Mucosa of gallbladder (tissue), 1 donor: ENCODE results near the gene NCAN. TPM values are rescaled to one million over a fixed set of nuclear protein-coding genes. Genes with fewer than 3 reads are reported as not detected.
"Not testable (repeated sequence)": the region's sequence is repeated elsewhere in the genome, so short reads cannot be mapped to it uniquely, and the experiment has no call there.

Experiments
- DNase-seq: peaks from one replicate; pipeline ENCODE4 v3.0.0-alpha.2; 2020; ENCODE audit warnings: low spot score
- total RNA-seq: library from RNA; stranded (reverse); gene quantifications from one replicate; pipeline ENCODE4 v1.2.1, GENCODE V29; 2021
- donor health status: DM: no; HTN: no; CAD: no.

Gene NCAN
- total RNA-seq, 1 donor from 2014 or later = not detected

DNA sequence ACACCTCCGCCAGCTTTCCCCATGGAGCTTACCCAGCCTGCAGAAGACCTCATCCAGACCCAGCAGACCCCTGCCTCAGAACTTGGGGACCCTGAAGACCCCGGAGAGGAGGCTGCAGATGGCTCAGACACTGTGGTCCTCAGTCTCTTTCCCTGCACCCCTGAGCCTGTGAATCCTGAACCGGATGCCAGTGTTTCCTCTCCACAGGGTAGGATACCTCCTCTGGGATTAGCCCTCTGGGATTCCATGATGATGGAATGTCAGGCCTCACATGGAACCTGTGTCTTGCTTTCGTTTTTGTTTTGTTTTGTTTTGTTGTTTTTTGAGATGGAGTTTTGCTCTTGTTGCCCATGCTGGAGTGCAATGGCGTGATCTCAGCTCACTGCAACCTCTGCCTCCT, 17.8 kb upstream of the NCAN start:
- DNase-seq = no peak

DNA sequence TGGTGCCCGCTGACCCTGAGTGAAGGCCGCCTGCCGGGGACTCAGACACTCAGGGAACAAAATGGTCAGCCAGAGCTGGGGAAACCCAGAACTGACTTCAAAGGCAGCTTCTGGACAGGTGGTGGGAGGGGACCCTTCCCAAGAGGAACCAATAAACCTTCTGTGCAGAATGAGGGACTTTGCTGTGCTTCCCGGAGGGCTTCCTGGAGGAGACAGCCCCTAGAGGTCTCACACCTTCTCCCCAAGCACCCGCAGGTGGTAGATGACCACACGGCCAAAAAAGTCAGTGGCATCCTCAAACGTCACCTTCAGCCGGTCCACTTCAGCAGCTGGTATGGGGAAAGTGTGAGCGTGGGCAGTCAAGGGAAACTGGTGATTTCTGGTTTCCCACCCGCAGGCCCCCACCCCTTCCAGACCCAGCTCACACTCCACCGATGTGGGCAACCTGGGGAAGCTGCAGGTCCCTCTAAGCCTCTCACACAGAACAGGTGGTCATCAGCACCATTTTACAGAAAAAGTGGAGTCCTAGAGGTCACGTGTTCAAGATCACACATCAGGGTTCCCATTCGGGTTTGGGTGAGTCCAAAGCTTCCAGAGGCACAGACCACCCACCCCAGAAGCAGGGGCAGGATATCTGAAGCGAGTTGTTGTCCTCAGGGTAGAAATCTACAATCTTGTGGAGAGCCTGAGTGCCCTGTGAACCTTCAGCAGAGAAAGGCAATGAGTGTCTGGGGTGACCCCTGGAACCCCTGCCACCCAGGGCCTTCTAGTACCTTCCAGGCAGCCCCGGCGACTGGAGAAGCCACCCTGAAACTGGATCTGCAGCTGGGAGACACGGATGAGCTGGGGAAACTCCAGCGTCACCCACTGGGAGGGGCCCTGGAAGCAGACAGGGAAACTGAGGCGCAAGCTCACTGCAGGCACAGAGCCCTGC, 9.8 kb upstream of the NCAN start:
- DNase-seq = no peak

DNA sequence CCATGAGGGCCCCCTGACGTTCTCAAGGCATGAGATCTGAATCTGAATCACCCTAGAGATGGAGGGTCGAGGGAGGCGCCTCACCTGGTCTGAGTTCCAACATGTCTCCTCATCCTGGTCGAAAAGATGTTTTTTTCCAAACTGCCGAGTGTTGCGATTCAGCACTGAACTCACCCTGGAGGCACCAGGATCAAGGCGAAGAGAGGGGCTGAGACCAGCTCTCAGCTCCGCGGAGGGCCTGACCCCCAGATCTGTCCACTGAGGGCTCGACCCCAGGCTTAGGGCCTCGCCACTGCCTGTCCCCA, 9.1 kb upstream of the NCAN start:
- DNase-seq = no peak

DNA sequence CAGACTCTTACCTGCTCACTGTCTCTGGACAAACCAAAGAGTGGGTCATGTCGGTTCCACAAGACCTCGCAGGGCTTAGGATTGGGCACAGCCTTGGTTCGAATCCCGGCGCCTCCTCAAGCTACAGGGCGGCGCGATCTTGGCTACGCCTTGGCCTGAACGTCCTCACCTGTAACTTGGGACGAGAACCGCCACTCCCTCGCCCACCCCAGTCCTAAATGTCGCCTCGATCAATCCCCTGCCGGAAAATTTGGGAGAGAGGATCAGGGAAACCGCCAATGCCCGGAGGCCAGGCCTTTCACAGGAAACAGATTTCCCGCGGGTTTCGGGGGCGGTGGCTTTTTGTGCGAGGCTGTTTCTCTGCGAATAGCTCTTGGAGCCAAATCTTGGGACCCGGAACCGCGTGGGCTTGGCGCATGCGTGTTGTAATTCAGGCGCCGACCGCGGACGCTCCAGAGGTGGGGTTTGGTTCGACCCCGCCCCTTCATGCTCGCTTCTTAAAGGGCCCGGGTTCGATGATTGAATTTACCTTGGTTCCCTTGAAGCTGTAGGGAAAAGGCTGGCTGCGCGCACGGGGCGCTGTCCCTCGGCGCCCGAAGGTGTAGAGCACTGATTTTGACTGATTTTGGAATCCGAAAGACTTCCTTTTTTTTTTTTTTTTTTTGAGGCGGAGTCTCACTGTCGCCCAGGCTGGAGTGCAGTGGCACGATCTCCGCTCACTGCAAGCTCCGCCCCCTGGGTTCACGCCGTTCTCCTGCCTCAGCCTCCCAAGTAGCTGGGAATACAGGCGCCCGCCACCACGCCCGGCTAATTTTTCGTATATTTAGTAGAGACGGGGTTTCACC, 8.5 kb upstream of the NCAN start, which contains the start of gene NR2C2AP:
Gene NR2C2AP (minus strand): TSS at position 403 of the 845 bp plus-strand sequence. CDS start 354 bp downstream, at position 49.
- peak; percentile 94 for DNase-seq

DNA sequence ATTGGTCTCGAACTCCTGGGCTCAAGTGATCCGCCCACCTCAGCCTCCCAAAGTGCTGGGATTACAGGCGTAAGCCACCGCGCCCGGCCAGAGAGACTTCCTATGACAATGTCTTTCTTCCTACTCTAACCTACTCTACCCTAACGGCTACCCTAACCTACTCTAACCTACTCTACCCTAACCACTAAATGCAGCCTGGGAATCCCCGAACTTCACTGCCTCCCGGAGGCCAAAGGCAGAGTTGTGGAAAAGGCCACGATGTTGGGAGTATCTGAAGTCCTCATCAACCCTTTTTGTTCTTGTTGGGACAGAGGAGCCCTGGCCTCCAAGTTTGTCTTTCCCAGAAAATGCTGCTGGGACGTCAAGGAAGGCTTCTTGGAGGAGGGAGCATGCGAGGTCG, 7.6 kb upstream of the NCAN start:
- DNase-seq = no peak

DNA sequence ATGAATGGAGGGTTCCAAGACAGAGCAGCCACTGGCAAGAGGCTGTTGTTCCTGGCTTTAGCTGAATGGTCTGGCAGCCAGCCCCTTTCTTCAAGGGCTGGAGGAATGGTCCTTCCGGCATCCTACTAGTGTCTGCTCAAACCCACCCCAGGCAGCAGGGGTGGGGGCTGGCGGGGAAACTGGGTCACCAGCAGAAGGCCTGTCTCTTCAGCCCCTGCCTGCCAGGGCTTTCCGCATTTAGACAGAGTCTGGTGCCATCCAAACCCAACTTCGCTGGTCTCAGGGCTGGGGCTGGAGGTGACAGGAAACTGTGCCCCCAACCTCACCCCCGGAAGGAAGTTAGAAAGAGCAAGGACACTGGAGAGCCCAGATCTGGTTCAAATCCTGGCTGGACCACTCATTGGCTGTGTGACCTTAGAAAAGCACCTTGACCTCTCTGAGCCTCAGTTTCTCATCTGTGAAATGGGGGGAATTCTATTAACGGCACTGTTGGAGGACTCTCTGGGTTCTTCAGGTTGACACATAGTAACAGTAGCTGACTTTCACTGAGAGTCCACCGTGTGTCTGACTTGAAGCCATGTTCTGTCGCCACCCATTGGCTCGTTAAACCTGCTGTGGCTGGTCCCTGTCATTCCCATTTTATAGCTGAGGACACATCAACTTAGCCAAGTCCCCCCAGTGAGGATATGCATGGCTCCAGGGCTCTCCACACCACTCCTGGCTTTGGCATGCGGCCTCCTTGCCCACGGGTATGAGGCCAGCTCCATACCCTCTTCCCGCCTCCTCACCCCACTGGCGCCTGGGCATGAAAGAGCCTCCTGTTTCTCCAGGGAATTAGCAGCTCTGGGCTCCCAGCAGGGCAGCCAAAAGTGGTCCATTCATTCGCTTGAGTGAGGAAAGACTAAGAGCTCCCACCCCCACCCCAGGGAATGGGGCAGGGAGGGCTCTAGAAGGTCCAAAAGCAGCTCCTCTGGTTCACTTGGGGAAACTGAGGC, 6.0 kb upstream of the NCAN start:
- no peak for DNase-seq

DNA sequence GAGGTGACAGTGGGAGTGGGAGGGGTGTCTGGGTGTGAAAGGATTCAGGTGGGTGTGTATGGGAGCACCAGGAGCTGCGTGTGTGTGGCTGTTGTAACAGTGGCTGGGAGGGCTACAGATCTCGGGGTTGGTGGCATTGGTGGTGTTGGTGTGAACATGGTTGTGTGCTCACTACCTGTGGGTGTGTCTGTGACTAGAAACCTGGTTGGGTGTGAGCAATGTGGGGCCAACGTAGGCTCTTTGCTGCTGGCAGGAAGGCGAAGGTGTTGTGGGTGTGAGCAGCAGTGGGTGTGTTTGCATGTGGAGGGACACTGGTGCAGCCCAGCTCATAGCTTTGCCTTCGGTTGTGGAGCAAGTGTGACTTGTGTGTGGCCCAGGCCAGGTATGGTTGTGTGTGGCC, 4.8 kb upstream of the NCAN start:
- no peak for DNase-seq

DNA sequence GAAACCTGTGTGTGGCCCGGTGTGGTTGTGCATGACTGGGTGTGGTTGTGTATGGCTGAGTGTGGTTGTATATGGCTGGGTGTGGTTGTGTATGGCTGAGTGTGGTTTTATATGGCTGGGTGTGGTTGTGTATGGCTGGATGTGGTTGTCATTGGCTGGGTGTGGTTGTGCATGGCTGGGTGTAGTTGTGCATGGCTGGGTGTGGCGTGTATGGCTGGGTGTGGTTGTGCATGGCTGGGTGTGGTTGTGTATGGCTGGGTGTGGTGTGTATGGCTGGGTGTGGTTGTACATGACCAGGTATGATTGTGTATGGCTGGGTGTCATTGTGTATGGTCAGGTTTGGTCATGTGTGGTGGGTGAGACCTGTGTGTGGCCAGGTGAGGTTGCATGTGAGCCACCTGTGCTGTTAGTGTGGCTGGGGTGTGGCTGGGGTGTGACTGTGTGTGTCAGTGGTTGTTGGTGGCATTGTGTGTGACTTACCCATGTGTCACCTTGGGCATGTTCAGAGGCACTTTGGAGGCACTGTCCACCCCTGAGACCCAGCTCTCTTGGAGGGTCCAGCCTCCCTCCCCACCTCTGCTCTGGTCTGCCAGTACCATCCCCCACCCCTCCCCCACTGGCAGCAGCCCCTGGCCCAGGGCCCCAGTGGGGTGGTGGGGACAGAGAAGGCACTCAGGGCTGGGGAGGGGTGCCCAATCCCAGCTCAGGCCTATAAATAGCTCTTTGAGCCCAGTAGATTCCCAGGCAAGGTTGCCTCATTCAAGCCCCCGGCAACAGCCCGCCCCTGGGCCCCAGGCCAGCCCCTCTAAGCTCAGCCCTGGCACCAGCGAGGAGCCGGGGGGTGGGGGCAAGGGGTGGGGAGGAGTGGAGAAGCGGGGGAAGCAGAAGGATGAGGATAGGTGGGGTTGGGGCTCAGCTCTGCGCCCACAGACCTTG, 3.9 kb upstream of the NCAN start:
- DNase-seq = no peak

DNA sequence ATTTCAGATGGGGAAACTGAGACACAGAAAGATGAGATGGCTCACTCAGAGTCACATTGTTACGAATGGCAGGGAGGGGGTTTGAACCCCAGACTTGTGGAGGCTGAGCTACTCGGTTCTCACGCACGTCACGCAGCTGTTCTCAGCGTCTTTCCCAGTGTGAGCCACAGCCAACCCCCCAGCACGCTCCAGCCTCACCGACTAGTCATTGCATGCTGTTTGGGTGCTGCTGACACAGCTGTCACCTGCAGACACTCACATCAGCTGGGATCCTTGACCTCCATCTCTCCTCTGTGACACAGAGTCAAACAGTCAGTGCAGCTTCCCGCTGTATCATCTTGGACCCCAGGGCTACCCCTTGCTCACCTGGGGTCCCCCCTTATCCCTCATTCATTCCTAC, 2.4 kb upstream of the NCAN start:
- DNase-seq = no peak

DNA sequence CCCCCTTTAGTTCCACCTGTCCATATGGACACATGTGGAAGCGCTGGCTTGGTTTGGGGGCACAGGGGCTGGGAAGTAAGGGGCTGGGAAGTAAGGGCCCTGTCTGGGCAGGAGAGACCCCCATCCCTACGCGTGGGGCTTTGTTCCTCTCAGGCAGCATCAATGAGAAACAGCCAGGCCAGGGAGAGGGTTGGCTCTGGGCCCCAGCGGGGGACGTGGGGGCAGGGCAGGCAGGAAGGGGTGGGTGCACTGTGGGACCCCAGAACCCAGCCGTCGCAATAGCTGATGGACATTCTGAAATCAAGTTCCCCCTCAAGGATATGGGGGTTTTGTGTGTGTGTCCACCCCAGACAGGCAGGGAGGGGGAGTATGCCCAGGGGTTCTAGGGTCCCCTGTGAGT, 1.2 kb downstream of the NCAN start:
- no peak for DNase-seq

DNA sequence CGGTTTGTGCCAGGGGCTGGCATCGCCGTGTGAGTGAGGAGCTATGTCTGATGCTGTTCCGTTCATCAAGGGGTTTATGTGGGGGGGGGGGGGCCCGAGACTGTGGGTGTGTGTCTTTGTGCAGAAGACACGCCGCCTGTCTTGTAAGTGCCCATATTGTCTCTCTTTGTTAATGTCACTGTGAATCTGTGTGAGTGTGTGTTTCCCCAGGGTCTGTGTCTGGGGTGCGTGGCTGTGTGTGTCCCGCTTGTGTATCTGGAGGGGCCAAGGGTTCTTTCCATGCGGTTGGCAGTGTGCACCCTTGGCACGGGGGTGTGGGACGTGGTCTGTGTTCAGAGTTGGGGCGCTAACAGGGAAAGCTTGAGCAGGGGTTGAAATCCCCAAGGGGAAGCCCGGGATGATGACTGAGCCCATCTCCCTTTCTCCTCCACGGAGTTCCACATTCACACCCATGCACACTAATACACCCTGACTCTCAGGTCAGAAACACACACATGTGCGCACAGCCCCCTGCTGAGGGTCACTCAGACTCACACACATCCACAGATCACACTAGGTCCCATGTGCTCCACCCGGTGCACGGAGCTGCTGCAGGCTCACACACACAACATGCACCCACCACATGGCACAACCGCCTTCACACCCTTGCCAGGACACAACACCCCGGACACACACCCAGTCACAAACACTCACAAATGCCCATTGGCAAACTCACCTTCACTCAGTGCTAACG, 1.8 kb downstream of the NCAN start:
- no peak for DNase-seq

DNA sequence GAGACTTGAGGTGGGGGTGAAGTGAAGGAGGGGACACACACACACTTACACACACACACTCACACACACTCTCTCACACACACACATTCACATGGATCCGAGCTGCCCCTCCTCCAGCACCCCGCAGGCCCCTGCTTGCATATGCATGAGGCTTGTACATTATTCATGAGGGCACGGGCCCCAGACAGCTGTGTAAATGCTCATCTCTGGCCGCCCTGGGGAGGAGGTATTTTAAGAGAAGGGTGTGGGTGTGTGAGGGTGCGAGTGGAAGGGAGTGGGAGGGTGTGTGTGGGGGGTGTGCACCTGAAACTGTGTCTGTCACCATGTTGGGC, 2.4 kb downstream of the NCAN start:
- DNase-seq = no peak

DNA sequence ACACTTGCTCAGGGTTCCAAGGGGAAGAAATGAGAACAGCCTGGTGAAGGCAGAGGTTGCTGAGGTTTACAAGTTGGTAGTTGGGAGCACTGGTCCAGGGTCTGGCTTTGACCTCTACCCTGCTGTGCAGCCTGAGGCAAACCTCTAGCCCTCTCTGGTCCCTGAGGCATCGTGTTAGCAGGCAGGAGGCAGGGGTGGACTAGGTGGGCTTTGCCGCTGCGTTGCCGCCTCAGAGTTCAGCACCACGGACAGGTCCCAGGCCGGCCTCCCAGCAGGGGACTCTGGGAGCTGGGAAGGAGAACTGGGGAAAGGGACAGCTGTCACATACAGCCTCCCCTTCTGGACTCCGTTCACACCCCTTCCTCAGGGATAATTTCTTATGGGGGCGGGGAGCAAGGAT, 3.1 kb downstream of the NCAN start:
- peak; percentile 20 for DNase-seq

DNA sequence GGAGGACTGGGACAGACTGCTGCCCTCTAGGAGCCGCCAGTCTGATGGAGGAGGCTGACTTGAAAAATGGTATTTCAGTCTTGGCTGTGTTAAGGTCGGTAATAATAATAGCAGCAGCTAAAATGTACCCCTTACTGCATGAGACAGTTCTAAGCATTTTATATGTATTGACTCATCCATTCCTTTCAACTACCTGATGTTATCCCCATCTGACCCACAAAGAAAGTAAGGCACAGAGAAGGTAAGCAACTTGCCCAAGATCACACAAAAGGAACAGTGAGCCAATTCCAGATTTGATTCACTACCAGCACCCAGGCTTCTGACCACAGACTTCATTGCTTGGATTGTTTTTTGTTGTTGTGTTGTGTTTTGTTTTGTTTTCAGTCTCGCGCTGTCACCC, 4.0 kb downstream of the NCAN start:
- DNase-seq = no peak

DNA sequence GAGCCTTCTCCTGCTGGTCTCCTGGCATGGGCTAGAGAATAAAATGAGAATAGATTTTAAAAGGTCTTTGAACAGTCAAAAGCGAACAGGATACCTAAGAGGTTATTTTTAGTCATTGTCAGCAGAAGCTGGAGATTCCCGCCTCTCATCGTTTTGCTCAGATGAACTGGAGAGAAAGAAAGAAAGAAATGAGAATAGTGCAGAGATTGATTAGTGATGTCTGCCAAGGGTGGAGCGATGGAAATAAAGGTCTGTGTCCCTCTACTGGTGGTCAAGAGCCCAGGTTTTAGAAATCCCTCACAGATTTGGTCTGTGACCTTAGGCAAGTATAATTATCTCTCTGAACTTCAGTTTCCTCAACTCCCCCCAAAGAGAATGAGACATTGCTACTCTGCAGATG, 5.3 kb downstream of the NCAN start:
- DNase-seq = no peak

DNA sequence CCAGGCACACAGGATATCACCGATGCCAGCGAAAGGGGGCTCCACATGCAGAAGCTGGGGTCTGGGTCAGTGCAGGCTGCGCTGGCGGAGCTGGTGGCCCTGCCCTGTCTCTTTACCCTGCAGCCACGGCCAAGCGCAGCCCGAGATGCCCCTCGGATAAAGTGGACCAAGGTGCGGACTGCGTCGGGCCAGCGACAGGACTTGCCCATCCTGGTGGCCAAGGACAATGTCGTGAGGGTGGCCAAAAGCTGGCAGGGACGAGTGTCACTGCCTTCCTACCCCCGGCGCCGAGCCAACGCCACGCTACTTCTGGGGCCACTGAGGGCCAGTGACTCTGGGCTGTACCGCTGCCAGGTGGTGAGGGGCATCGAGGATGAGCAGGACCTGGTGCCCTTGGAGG, 7.2 kb downstream of the NCAN start:
- no peak for DNase-seq

DNA sequence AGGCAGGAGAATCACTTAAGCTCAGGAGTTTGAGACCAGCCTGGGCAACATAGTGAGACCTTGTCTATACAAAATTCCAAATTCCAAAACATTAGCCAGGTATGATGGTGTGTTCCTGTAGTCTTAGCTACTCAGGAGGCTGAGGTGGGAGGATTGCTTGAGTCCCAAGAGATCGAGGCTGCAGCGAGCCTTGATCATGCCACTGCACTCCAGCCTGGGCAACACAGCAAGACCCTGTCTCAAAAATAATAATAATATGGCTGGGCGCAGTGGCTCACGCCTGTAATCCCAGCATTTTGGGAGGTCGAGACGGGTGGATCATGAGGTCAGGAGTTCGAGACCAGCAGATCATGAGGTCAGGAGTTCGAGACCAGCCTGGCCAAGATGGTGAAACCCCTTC, 9.2 kb downstream of the NCAN start:
- not testable (repeated sequence) for DNase-seq

DNA sequence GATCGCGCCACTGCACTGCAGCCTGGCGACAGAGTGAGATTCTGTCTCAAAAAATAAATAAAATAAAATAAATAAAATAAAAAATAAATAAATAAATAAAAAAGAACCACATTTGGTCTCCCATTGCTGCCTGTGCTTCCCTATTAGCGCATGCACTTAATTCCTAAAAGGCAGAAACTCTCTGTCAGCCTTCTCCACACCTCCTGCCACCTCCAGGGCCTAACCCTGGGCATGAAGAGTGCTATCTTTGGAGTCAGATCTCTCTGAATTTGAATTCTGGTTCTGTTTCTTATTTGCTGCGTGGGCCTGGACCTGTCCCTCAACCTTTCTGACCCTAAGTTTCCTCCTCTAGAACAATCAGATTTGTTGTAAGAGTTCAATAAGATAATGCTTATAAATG, 11.3 kb downstream of the NCAN start:
- DNase-seq = no peak

DNA sequence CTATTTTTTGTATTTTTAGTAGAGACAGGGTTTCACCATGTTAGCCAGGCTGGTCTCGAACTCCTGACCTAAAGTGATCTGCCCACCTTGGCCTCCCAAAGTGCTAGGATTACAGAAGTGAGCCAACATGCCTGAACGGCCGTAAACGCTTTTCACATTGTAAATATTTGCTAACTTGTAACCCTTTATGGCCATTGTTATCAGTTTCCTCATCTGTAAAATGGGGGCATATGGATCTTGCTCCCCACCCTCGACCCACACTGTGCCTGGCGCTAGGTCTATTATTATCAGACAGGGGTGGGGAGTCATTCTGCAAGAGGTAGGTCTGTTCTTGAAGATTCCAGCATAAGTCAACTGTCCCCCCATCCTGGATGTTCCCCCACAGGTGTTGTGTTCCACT, 11.9 kb downstream of the NCAN start:
- DNase-seq = no peak
